Fibroblast of the aortic adventitia (primary cell): ENCODE data around the gene IMPDH2. TPM values are rescaled to one million over a fixed set of nuclear protein-coding genes. Genes with fewer than 3 reads are reported as not detected.

Experiments
- DNase-seq: peaks from one replicate; pipeline ENCODE4 v3.0.0-alpha.2; 2010; ENCODE audit warnings: low read depth
- H3K4me3 ChIP-seq: 2 replicates; pipeline ENCODE4 v1.5.1; 2011; ENCODE audit warnings: low read depth, mild to moderate bottlenecking, control low read depth, low read length, moderate library complexity
- total RNA-seq: library from RNA; depleted of rRNA; stranded (reverse); fragments of >200 nt; gene quantifications from 2 replicates; pipeline ENCODE4 v1.2.3, GENCODE V29; 2012; ENCODE audit warnings: low replicate concordance
- TF ChIP-seq, protein P1 (sequence below): IDR thresholded peaks from 2 replicates; pipeline ENCODE4 v1.5.1; 2011; ENCODE audit warnings: mild to moderate bottlenecking, low read length, control low read depth, inconsistent platforms; ENCODE audit not compliant: insufficient read depth

Gene IMPDH2
- total RNA-seq, 1 donor = 313 TPM

DNA sequence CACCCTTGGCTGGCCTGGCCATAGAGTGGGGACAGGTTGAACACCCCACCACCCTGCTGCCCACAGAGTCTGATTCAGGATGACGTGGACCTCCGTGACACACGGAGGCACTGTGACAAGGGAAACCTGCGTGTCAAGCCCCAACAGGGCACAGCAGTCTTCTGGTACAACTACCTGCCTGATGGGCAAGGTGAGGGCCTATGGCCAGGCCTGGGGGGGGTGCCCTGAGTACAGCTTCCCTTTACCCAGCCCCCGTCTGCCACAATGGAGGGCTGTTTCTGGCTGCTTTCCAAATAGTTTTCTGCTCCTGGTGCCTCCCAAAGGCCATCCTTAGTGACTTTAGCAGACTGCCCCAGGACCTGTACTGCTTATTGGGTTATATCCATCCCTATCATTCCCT is 23.2 kb downstream of the IMPDH2 start:
- TF ChIP-seq, protein P1, sequence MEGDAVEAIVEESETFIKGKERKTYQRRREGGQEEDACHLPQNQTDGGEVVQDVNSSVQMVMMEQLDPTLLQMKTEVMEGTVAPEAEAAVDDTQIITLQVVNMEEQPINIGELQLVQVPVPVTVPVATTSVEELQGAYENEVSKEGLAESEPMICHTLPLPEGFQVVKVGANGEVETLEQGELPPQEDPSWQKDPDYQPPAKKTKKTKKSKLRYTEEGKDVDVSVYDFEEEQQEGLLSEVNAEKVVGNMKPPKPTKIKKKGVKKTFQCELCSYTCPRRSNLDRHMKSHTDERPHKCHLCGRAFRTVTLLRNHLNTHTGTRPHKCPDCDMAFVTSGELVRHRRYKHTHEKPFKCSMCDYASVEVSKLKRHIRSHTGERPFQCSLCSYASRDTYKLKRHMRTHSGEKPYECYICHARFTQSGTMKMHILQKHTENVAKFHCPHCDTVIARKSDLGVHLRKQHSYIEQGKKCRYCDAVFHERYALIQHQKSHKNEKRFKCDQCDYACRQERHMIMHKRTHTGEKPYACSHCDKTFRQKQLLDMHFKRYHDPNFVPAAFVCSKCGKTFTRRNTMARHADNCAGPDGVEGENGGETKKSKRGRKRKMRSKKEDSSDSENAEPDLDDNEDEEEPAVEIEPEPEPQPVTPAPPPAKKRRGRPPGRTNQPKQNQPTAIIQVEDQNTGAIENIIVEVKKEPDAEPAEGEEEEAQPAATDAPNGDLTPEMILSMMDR = no peak
- DNase-seq = no peak
- peak overlapping the region; percentile 90 for H3K4me3 ChIP-seq

DNA sequence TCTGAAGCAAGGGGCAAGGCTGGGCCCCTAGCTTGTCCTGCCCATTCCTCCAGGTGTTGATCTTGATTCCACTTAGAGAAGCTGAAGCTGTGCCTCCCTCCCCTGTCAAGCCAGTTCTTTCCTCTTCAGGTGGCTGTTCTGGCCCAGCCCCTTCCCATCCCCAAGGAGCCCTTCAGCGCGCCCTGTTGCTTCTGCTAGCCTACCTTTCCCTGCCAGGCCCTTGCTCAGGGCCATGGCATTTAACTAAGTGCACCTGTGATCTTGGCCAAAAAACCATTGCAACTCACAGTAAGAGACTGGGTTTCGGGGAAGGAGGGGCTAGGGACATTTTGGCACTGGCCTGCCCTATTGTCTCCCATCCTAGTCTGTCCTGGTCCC is 23.9 kb downstream of the IMPDH2 start:
- TF ChIP-seq, protein P1 = no peak
- no peak for DNase-seq
- no peak overlapping the region for H3K4me3 ChIP-seq

DNA sequence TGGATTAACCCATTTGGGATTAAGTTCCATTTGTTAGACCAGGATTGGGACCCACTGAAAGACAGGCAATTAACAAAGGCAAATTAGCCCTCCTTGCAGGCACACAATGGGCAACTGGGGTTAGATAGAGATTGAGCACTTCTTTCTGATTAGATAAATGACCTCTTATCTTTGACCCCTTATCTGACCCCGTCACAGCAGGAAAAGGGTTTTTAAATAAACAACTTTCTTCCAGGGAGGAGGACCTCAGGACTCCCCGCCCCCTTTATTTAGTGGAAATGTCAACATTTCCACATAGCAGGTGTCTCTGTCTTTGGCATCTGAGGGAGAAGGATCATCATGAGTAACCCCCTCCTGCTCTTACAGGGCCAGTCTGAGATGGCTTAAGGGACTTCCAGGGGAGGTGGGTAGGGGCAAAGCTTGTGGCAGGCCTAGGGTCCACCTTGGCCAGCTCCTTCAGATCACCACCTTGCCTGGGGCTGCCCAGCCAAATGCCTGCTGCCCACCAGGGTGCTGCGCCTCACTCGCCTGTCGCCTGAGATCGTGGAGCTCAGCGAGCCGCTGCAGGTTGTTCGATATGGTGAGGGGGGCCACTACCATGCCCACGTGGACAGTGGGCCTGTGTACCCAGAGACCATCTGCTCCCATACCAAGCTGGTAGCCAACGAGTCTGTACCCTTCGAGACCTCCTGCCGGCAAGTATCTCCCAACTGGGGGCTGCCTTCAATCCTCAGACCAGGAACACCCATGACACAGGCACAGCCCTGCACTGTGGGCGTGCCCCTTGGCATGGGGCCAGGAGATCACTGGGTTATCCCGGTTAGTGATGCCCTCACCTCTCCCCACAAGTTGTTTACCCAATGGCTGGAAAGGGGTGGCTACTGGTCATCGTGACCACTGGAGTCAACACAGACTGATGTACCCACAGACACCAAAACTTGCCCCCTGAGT is 24.6 kb downstream of the IMPDH2 start:
- no peak overlapping the region for H3K4me3 ChIP-seq
- TF ChIP-seq, protein P1 = no peak
- DNase-seq = no peak

DNA sequence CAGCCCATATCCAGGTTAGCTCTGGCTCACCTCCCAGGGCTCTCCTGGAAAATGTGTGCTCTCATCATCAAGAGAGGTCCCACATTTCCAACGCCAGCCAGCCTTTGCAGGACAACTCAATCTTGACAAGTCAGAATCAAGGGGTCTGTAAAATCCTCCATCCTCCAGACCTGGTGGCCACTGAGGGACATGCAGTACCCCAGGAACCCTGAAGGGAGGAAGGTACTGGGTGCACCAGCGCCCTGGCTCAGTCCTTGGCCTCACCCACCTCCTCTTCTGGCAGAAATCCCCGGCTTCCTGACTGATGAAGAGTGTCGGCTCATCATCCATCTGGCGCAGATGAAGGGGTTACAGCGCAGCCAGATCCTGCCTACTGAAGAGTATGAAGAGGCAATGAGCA is 28.0 kb downstream of the IMPDH2 start:
- no peak for DNase-seq
- TF ChIP-seq, protein P1 = no peak
- H3K4me3 ChIP-seq = no peak overlapping the region

DNA sequence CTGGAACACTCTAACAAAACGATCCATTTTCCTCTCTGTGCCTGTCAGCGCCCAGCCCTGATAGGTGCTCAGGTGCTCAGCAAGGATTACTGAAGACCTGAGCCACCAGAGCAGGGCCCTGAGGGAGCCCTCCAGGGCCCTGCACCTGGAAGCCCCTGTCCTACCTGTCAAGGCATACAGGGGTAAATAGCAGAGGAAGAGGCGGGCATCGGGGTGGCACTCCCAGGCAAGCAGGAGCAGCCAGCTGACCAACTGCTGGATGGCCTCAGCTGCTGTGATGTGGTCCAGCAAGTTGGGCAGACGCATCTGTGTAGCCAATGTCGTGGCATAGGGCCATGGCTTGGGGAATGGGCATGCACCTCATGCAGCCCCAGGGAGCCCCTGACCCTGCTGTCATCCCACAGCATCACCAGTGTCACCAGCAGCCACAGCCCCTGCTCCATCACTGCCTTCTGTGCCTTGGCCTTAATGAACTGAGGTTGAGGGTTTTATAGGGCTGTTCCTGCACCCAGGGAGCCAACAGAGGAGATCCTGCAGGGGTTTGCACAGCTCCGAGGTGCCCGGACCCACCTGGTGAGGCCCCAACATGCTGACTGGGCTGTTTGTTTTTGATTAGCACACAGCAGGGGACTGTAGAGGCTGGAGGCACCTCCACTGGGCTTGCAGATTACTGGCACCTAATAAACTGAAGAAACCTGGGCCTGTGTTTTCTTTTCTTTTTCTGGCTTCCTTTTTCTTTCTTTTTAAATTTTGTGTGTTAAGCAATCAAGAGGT is 29.9 kb downstream of the IMPDH2 start:
- H3K4me3 ChIP-seq = no peak overlapping the region
- DNase-seq = no peak
- TF ChIP-seq, protein P1 = no peak

DNA sequence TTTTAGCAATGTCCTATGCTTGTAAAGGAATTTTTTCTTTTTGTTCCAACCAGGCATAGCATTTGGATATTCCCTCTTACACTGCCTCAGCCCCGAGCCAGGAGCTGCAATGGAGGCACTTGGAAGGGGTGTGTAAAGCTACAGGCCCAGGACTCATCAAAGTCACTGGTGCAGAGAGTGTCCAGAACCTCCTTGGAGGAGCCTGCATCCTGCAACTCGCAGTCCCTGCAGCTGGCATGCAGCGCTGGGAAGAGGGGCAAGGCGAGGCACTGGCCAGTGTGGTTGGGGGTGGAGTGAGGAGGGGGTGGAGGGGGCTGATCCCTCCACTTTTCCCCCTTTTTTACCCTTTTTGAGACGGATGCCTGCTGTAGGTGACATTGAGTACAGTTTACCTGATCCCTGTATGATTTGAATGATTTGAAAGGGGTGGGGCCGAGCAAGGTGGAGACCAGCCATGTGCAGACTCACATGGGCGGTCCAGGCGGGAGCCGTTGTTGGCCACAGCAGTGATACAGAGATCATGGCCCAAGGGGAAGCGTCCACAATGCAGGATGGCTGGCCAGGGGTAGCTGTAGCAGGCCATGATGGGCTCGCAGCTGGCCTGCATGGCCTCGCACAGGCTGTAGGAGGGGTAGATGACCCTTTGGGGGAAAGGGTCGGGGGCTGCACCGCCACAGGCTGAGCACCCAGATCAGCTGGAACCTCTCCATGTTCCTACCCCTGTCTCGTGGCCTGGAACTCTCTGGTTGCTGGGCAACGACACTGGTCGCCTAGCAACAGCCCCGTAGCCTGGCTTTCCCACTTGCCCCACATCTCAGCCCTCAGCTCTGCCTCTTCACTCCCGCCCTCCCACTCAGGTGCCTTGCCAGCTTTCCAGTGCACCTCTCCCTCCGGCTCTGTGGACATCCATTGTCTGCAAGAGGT is 31.2 kb downstream of the IMPDH2 start:
- TF ChIP-seq, protein P1 = no peak
- DNase-seq = no peak
- no peak overlapping the region for H3K4me3 ChIP-seq
